CD14-positive monocyte (primary cell): ENCODE measurements around the gene ZCCHC12. TPM values are rescaled to one million over a fixed set of nuclear protein-coding genes. Genes with fewer than 3 reads are reported as not detected.

Source experiments
- DNase-seq, 3 donors: peaks; one replicate each; pipeline ENCODE4 v3.0.0-alpha.2; 2011 to 2022
- H2AFZ ChIP-seq: 2 replicates; pipeline ENCODE4 v1.6.0; 2012; ENCODE audit warnings: mild to moderate bottlenecking, low read depth, low read length, inconsistent platforms; ENCODE audit not compliant: insufficient read depth, poor library complexity, severe bottlenecking
- H3K27ac ChIP-seq, 2 donors: 1 replicate in 1 of 2; 2 replicates in 1 of 2; pipeline ENCODE4 v1.5.1; 2012 to 2013; ENCODE audit warnings: low read length in 2 of 2, control low read depth in 1 of 2, inconsistent platforms in 1 of 2, low read depth in 1 of 2, mild to moderate bottlenecking in 1 of 2
- H3K27me3 ChIP-seq, 2 donors: one replicate each; pipeline versions ENCODE4 v1.6.0 to v1.6.1; 2011 to 2013; ENCODE audit warnings: low read length in 2 of 2; ENCODE audit not compliant: control insufficient read depth in 2 of 2, insufficient read depth in 2 of 2
- H3K36me3 ChIP-seq, 2 donors: replicated peaks in 1 of 2; 1 replicate in 1 of 2; 2 replicates in 1 of 2; pipeline versions ENCODE4 v1.5.1 to v1.6.1; 2012 to 2013; ENCODE audit warnings: low read length in 2 of 2, control low read depth in 1 of 2, inconsistent platforms in 1 of 2, mild to moderate bottlenecking in 1 of 2; ENCODE audit not compliant: insufficient read depth in 2 of 2, control insufficient read depth in 1 of 2
- H3K4me1 ChIP-seq, 2 donors: 1 replicate in 1 of 2; 2 replicates in 1 of 2; pipeline versions ENCODE4 v1.5.1 to v1.6.1; 2012 to 2013; ENCODE audit warnings: low read length in 2 of 2, control low read depth in 1 of 2, inconsistent platforms in 1 of 2, mild to moderate bottlenecking in 1 of 2, moderate library complexity in 1 of 2; ENCODE audit not compliant: insufficient read depth in 2 of 2, control insufficient read depth in 1 of 2
- H3K4me2 ChIP-seq: replicated peaks from 2 replicates; pipeline ENCODE3; 2012; ENCODE audit warnings: low read length, moderate library complexity, mild to moderate bottlenecking; ENCODE audit not compliant: poor library complexity, severe bottlenecking; ENCODE audit errors: extremely low read depth
- H3K4me3 ChIP-seq, 3 experiments: fragments of 200-600 bp in 1 of 3; sonication (generic) in 1 of 3; replicated peaks in 1 of 3; 1 replicate in 2 of 3; 2 replicates in 1 of 3; pipeline ENCODE4 v1.5.1; 2011 to 2013; ENCODE audit warnings: low read length in 3 of 3, mild to moderate bottlenecking in 3 of 3, control low read depth in 2 of 3, low read depth in 2 of 3, inconsistent platforms in 1 of 3, moderate library complexity in 1 of 3
- H3K79me2 ChIP-seq: 2 replicates; pipeline ENCODE4 v1.6.0; 2012; ENCODE audit warnings: mild to moderate bottlenecking, control low read depth, inconsistent platforms, low read length, moderate library complexity; ENCODE audit not compliant: insufficient read depth
- H3K9ac ChIP-seq: 2 replicates; pipeline ENCODE4 v1.6.0; 2017; ENCODE audit warnings: low read length, mild to moderate bottlenecking; ENCODE audit not compliant: insufficient read depth, poor library complexity, severe bottlenecking
- H3K9me3 ChIP-seq, 2 donors: replicated peaks in 1 of 2; 1 replicate in 1 of 2; 2 replicates in 1 of 2; pipeline versions ENCODE4 v1.5.1 to v1.6.1; 2012 to 2013; ENCODE audit warnings: low read length in 2 of 2, control low read depth in 1 of 2; ENCODE audit not compliant: control insufficient read depth in 1 of 2, insufficient read depth in 1 of 2
- H4K20me1 ChIP-seq: 2 replicates; pipeline ENCODE4 v1.6.0; 2012; ENCODE audit warnings: mild to moderate bottlenecking, low read length, control low read depth, moderate library complexity; ENCODE audit not compliant: insufficient read depth
- H3K27ac Mint-ChIP-seq, 7 donors: one replicate each; pipeline ENCODE4 v1.8.0; 2020; ENCODE audit warnings: mild to moderate bottlenecking in 7 of 7, mixed read lengths in 7 of 7, moderate library complexity in 6 of 7, inconsistent platforms in 2 of 7
- H3K27me3 Mint-ChIP-seq, 3 donors: one replicate each; pipeline ENCODE4 v1.8.0; 2021 to 2022; ENCODE audit warnings: low read depth in 3 of 3, mild to moderate bottlenecking in 3 of 3, mixed read lengths in 3 of 3, moderate library complexity in 3 of 3, inconsistent platforms in 1 of 3
- H3K36me3 Mint-ChIP-seq, 2 donors: one replicate each; pipeline ENCODE4 v1.8.0; 2020; ENCODE audit warnings: mixed read lengths in 2 of 2, inconsistent platforms in 1 of 2, mild to moderate bottlenecking in 1 of 2
- H3K4me1 Mint-ChIP-seq: one replicate; pipeline ENCODE4 v1.8.0; 2020; ENCODE audit warnings: mild to moderate bottlenecking, mixed read lengths
- H3K4me3 Mint-ChIP-seq, 2 donors: one replicate each; pipeline ENCODE4 v1.8.0; 2020; ENCODE audit warnings: mild to moderate bottlenecking in 2 of 2, mixed read lengths in 2 of 2, moderate library complexity in 1 of 2
- H3K9me3 Mint-ChIP-seq, 7 donors: one replicate each; pipeline ENCODE4 v1.8.0; 2020 to 2022; ENCODE audit warnings: mixed read lengths in 7 of 7, mild to moderate bottlenecking in 6 of 7, moderate library complexity in 6 of 7, inconsistent platforms in 2 of 7
- WGBS: methylation state at CpG from one replicate; pipeline ENCODE4 v1.1.5; 2013; ENCODE audit warnings: missing lambda C conversion rate; ENCODE audit not compliant: insufficient coverage; 5-methylcytosine and 5-hydroxymethylcytosine counted together
- intact Hi-C, 2 donors: fragments of 100-400 bp; cut with micrococcal nuclease; formaldehyde crosslinking; loops; one replicate each; pipeline versions ENCODE4 v1.15.0 to v1.15.1; 2023
- polyA plus RNA-seq, 3 donors: library from polyadenylated mRNA; depleted of rRNA in 1 of 3; unstranded in 2 of 3; stranded (reverse) in 1 of 3; fragments of 300-500 nt in 2 of 3; fragments of >200 nt in 1 of 3; fragmentation: Illumina TruSeq in 2 of 3; gene quantifications; 1 replicate in 2 of 3; 2 replicates in 1 of 3; pipeline ENCODE4 v1.2.3, GENCODE V29; 2012 to 2021
- TF ChIP-seq, protein P1 (sequence below): fragments of 200-600 bp; IDR thresholded peaks from one replicate; pipeline ENCODE4 v1.8.0; 2022; ENCODE audit warnings: antibody characterized with exemption, mild to moderate bottlenecking

Gene ZCCHC12
- polyA plus RNA-seq, 3 donors = 0.04 TPM; not detected in 2

DNA sequence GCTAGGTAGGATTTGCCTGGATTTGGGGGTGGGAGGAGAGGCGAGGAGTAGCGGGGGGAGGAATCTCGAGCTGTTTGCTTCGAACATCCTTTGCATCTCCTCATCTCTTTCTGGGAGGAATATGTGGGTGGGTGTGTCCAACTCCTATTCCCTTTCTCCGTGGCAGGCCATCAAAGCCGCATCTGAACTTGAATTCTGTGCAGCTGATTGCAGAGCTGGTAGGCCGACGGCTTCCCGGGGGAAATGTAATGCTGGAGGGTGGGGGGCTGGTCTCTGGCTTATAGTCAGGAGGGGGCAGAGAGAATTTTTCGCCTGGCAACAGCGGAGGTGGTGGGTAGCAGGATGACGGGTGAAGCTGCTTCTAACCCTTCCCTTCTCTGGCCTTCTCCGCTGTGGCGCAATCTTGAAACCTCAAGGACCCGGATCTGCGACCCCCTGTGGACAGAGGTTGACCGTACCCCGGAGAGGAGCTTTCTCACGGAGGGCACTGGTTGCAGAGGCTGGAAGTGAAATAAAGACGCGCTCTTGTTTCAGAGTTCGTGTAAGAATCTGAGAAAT, 628 bp downstream of the ZCCHC12 start:
- Mint-ChIP-seq H3K27me3 (peaks cover 60 to 77% (median 70%) of the 10 kb centered on the region in 3 donors), H3K27ac (no peak overlapping the region), H3K4me3 (peak overlapping the region; percentile 67 to 84), H3K9me3 (peaks cover 0 to 29% (median 13%) of the 10 kb centered on the region in 7 donors), H3K4me1 (peaks cover 29% of the 10 kb centered on the region), H3K36me3 (no peaks in the 10 kb centered on the region)
- DNase-seq = no peak
- Histone ChIP-seq H3K4me1 (peaks cover 14% of the 10 kb centered on the region in 2 donors), H3K36me3 (no peaks in the 10 kb centered on the region), H3K4me3 (peak overlapping the region in 1 of 3 experiments; percentile 49), H3K27me3 (peaks cover 43 to 74% of the 10 kb centered on the region in 2 donors), H3K9ac (no peak overlapping the region), H4K20me1 (no peaks in the 10 kb centered on the region), H3K4me2 (peak overlapping the region; percentile 55), H3K27ac (no peak overlapping the region), H3K79me2 (no peaks in the 10 kb centered on the region), H3K9me3 (peaks cover 0 to 13% of the 10 kb centered on the region in 2 donors), H2AFZ (no peak overlapping the region)
- TF ChIP-seq, protein P1, sequence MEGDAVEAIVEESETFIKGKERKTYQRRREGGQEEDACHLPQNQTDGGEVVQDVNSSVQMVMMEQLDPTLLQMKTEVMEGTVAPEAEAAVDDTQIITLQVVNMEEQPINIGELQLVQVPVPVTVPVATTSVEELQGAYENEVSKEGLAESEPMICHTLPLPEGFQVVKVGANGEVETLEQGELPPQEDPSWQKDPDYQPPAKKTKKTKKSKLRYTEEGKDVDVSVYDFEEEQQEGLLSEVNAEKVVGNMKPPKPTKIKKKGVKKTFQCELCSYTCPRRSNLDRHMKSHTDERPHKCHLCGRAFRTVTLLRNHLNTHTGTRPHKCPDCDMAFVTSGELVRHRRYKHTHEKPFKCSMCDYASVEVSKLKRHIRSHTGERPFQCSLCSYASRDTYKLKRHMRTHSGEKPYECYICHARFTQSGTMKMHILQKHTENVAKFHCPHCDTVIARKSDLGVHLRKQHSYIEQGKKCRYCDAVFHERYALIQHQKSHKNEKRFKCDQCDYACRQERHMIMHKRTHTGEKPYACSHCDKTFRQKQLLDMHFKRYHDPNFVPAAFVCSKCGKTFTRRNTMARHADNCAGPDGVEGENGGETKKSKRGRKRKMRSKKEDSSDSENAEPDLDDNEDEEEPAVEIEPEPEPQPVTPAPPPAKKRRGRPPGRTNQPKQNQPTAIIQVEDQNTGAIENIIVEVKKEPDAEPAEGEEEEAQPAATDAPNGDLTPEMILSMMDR = no peak
- 2% methylated on average over 5 of the region's 22 CpGs for WGBS
- intact Hi-C loops = no loop called here

DNA sequence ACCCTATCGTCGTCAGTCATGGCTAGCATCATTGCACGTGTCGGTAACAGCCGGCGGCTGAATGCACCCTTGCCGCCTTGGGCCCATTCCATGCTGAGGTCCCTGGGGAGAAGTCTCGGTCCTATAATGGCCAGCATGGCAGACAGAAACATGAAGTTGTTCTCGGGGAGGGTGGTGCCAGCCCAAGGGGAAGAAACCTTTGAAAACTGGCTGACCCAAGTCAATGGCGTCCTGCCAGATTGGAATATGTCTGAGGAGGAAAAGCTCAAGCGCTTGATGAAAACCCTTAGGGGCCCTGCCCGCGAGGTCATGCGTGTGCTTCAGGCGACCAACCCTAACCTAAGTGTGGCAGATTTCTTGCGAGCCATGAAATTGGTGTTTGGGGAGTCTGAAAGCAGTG, 1.6 kb downstream of the ZCCHC12 start:
- Histone ChIP-seq H3K27ac (no peak overlapping the region), H3K4me1 (peaks cover 14% of the 10 kb centered on the region in 2 donors), H3K9me3 (peaks cover 0 to 13% of the 10 kb centered on the region in 2 donors), H3K27me3 (peaks cover 43 to 74% of the 10 kb centered on the region in 2 donors), H3K79me2 (no peaks in the 10 kb centered on the region), H3K36me3 (no peaks in the 10 kb centered on the region), H4K20me1 (no peaks in the 10 kb centered on the region), H3K9ac (no peak overlapping the region), H3K4me3 (no peak overlapping the region), H2AFZ (no peak overlapping the region), H3K4me2 (no peak overlapping the region)
- peak overlapping the region in 1 of 2 donors; percentile 53 for H3K4me3 Mint-ChIP-seq
- peaks cover 61 to 86% (median 71%) of the 10 kb centered on the region in 3 donors for H3K27me3 Mint-ChIP-seq
- intact Hi-C loops = no loop called here
- TF ChIP-seq, protein P1 = no peak
- no peak for DNase-seq
- peak overlapping the region in 1 of 7 donors; percentile 57 for H3K27ac Mint-ChIP-seq
- 0% methylated on average over 1 of the region's 16 CpGs for WGBS
- H3K4me1 Mint-ChIP-seq = peaks cover 29% of the 10 kb centered on the region
- H3K9me3 Mint-ChIP-seq = peaks cover 0 to 31% (median 13%) of the 10 kb centered on the region in 7 donors
- H3K36me3 Mint-ChIP-seq = no peaks in the 10 kb centered on the region
